Measurements from ENCODE around the gene CNTNAP2. TPM values are rescaled to one million over a fixed set of nuclear protein-coding genes. Genes with fewer than 3 reads are reported as not detected.

CNTNAP2 gene
- total RNA-seq, 1 experiment from 2014 or later = 64.5 TPM

DNA sequence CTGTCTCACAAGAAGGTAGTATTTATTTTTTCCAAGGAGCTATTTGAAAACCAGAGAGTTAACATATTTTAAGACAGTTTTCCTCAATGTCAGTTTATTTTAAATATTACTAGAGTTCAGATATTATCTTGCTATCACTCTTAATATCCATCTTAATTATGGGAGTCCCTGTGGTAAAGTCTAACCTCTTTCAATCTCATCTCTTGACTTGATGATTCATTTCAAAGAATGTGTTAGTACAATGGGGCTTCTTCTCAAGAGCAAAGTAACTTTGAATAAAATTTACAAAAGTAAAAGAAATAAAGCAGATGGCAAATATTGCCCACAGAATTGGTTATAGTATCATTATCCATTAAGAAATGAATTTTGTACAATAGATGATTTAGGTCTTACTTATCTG lies 1742.9 kb downstream of the CNTNAP2 start:
- Mint-ChIP-seq H3K9me3 (peaks cover 3 to 4% of the 10 kb centered on the region in 2 experiments; a peak in 3 of 5 replicates), H3K4me3 (no peak overlapping the region), H3K27ac (no peak overlapping the region), H3K27me3 (ENCODE audit: low read depth) (no peaks in the 10 kb centered on the region), H3K4me1 (peaks cover 3 to 6% of the 10 kb centered on the region in 2 experiments), H3K36me3 (ENCODE audit: insufficient read depth in 1 of 3, low read depth in 3 of 3) (no peaks in the 10 kb centered on the region; a peak in 2 of 7 replicates)
- no peak overlapping the region for H3K4ac ChIP-seq (ENCODE audit: low read depth, low read length)
- no peaks in the 10 kb centered on the region for H3K9me3 ChIP-seq (ENCODE audit: control insufficient read depth, low read depth, low read length)
- H2BK120ac ChIP-seq (ENCODE audit: low read depth, low read length, poor library complexity, severe bottlenecking) = no peak overlapping the region
- no peak overlapping the region for H3T11ph ChIP-seq (ENCODE audit: low read length)
- TF ChIP-seq, protein P1, sequence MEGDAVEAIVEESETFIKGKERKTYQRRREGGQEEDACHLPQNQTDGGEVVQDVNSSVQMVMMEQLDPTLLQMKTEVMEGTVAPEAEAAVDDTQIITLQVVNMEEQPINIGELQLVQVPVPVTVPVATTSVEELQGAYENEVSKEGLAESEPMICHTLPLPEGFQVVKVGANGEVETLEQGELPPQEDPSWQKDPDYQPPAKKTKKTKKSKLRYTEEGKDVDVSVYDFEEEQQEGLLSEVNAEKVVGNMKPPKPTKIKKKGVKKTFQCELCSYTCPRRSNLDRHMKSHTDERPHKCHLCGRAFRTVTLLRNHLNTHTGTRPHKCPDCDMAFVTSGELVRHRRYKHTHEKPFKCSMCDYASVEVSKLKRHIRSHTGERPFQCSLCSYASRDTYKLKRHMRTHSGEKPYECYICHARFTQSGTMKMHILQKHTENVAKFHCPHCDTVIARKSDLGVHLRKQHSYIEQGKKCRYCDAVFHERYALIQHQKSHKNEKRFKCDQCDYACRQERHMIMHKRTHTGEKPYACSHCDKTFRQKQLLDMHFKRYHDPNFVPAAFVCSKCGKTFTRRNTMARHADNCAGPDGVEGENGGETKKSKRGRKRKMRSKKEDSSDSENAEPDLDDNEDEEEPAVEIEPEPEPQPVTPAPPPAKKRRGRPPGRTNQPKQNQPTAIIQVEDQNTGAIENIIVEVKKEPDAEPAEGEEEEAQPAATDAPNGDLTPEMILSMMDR (conservative IDR thresholded peaks at IDR 0.05) = no peak
- no peak overlapping the region for H2BK5ac ChIP-seq (ENCODE audit: insufficient read length, low read length)
- H3K56ac ChIP-seq (ENCODE audit: insufficient read length, low read depth, low read length) = no peak overlapping the region
- H4K91ac ChIP-seq (ENCODE audit: insufficient read length, low read depth, low read length) = no peak overlapping the region
- H3K79me1 ChIP-seq (ENCODE audit: insufficient read depth, low read depth, low read length, poor library complexity, severe bottlenecking) = no peaks in the 10 kb centered on the region
- H2BK15ac ChIP-seq (ENCODE audit: low read depth, low read length) = no peak overlapping the region
- no peak overlapping the region for H4K5ac ChIP-seq (ENCODE audit: insufficient read length, low read depth, low read length)
- H3K18ac ChIP-seq (ENCODE audit: insufficient read length, low read depth, low read length) = no peak overlapping the region
- no peak overlapping the region for H3K9ac ChIP-seq (ENCODE audit: extremely low read depth, insufficient read length, low read length)
- no peaks in the 10 kb centered on the region for H3K27me3 ChIP-seq (ENCODE audit: insufficient read depth, low read length)
- H3K4me2 ChIP-seq (ENCODE audit: insufficient read depth, insufficient read length, low read length) = no peak overlapping the region
- no peaks in the 10 kb centered on the region for H3K4me1 ChIP-seq (ENCODE audit: insufficient read depth, low read length)
- no peak overlapping the region for H3K27ac ChIP-seq (ENCODE audit: insufficient read length, low read depth, low read length)
- DNase-seq = no peak
- H2BK12ac ChIP-seq (ENCODE audit: insufficient read length, low read depth, low read length) = no peak overlapping the region
- H2AFZ ChIP-seq (ENCODE audit: low read length) = no peak overlapping the region
- no peak overlapping the region for H4K8ac ChIP-seq (replicated peaks; ENCODE audit: insufficient read length, low read depth, low read length)
- H3K79me2 ChIP-seq (ENCODE audit: insufficient read depth, low read length) = no peaks in the 10 kb centered on the region
- H2AK5ac ChIP-seq (ENCODE audit: insufficient read length, low read length) = no peak overlapping the region
- no peaks in the 10 kb centered on the region for H3K23me2 ChIP-seq (ENCODE audit: insufficient read length, low read depth, low read length, poor library complexity, severe bottlenecking)
- no peaks in the 10 kb centered on the region for H4K20me1 ChIP-seq (ENCODE audit: control insufficient read depth, insufficient read depth, insufficient read length)
- no peak overlapping the region for H3K14ac ChIP-seq (ENCODE audit: insufficient read depth, low read length)
- no peak overlapping the region for H3K23ac ChIP-seq (ENCODE audit: insufficient read length, low read depth, low read length)
- H2BK20ac ChIP-seq (ENCODE audit: low read depth, low read length, poor library complexity, severe bottlenecking) = no peak overlapping the region
